ENCODE results near the gene ZNF785. TPM values are rescaled to one million over a fixed set of nuclear protein-coding genes. Genes with fewer than 3 reads are reported as not detected.

The ZNF785 gene
- total RNA-seq, 1 donor from 2014 or later = 31.9 TPM

DNA sequence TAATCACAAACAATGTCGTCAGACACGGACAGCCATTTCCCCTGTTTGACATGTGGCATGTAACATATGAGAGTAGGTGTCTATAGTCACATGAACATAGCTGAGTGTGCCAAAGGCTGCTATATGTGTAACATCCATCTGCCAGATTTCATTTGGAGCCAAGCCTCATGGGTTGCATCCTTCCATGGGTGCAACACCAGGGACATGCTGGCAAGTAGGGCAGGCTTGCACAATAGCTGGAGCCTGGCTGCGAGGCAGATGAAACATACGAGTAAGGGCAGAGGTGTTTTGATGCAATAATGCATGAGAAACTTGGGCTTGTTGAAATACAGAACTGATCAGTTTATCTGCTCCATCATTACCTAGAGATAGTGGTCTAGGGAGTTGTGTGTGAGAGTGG is 33.7 kb upstream of the ZNF785 start:
- Mint-ChIP-seq H3K4me1 (no peaks in the 10 kb centered on the region), H3K4me3 (no peak overlapping the region), H3K9me3 (peaks cover 9% of the 10 kb centered on the region), H3K27ac (no peak overlapping the region), H3K27me3 (ENCODE audit: low read depth) (peaks cover 7% of the 10 kb centered on the region), H3K36me3 (no peaks in the 10 kb centered on the region)
- TF ChIP-seq, protein P1, sequence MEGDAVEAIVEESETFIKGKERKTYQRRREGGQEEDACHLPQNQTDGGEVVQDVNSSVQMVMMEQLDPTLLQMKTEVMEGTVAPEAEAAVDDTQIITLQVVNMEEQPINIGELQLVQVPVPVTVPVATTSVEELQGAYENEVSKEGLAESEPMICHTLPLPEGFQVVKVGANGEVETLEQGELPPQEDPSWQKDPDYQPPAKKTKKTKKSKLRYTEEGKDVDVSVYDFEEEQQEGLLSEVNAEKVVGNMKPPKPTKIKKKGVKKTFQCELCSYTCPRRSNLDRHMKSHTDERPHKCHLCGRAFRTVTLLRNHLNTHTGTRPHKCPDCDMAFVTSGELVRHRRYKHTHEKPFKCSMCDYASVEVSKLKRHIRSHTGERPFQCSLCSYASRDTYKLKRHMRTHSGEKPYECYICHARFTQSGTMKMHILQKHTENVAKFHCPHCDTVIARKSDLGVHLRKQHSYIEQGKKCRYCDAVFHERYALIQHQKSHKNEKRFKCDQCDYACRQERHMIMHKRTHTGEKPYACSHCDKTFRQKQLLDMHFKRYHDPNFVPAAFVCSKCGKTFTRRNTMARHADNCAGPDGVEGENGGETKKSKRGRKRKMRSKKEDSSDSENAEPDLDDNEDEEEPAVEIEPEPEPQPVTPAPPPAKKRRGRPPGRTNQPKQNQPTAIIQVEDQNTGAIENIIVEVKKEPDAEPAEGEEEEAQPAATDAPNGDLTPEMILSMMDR (IDR thresholded peaks at IDR 0.05; ENCODE audit: unreplicated experiment) = no peak
- no peak for DNase-seq (ENCODE audit: low spot score in 2 of 2, unreplicated experiment in 2 of 2)

DNA sequence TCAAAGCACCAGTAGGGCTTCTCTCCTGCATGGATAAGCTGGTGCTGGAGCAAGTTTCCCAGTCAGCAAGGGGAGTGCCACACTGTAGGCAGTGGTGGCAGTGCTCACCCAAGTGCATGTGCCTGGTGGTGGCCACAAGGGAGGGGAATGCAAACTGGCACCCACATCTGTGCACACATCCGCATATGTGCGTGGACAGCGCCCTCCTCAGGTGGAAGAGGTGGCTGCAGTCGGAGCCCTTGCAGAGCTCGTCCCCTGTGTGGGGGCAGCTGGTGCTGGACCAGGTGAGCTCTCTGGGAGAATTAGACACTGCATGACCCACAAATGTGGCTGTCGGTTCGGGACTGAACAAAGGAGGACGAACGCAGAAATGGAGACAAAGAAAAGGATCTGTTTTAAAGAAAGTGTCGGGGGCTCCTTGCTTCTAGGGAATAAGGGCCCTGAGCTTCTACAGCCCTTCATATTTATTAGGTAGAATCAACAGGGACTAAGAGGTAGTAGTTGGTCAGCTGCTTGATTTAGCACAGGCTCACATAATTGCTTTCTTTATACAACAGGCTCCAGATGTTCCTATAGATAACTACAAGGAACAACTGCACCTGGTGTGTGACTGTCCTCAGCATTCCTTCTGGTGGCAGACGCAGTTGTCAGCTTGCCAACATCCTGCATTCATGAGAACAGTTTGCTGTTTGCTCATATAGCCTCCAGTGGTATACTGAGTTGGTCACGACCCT is 30.0 kb upstream of the ZNF785 start:
- H3K27me3 Mint-ChIP-seq (ENCODE audit: low read depth) = peaks cover 5% of the 10 kb centered on the region
- peaks cover 1% of the 10 kb centered on the region for H3K4me1 Mint-ChIP-seq
- no peaks in the 10 kb centered on the region for H3K36me3 Mint-ChIP-seq
- H3K4me3 Mint-ChIP-seq = no peak overlapping the region
- H3K27ac Mint-ChIP-seq = no peak overlapping the region
- TF ChIP-seq, protein P1 (IDR thresholded peaks at IDR 0.05; ENCODE audit: unreplicated experiment) = peak; percentile 50
- peaks cover 5% of the 10 kb centered on the region for H3K9me3 Mint-ChIP-seq
- no peak for DNase-seq (ENCODE audit: low spot score in 2 of 2, unreplicated experiment in 2 of 2)

DNA sequence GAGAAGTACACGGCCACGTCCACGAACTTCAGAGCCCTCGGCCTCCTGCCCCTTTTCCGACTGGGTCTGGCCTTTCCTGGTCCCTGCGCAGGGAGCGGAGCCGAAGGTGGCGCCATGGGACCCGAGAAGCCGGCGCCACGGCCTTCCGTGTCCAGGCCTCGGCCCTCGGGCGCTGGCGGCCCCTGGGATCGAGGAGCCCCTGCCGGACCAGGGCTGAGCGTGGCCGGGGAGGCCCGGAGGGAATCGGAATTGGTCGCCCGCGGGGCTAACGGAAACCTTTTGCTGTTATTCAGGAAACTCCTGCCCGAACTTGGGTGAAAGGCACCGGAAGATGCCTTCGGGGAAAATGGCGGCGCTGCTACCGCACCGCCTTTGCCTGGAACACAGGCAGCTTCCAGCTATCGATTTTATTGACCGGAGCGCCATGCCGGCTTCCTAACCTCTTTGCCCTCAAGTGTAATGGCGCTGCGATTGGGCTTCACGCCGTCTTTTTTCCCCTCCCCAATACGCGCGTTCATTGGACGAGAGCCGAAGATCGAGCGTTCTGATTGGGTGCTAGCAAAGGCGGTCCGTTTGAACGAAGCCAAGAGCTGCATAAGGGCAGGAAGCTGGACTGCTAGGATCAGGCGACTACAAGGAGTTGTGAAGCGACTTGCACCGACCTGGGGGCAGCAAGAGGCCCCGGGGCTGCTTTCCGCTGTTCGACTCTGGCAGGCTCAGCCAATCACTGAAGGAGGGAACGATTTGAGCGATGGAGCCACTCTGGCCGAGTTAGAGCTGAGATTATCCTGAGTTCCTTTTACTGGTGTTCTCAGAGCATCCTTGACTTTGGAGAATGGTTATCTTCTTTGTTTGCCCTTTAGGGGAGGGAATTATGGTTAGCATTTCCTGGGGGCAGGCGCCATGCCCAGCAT is 24.7 kb upstream of the ZNF785 start, which contains the start of gene ZNF689:
Gene ZNF689, minus strand, starts transcription at position 464 of the 914 bp plus-strand sequence. Its CDS starts 348 bp downstream, at position 116.
- TF ChIP-seq, protein P1 (IDR thresholded peaks at IDR 0.05; ENCODE audit: unreplicated experiment) = no peak
- H3K4me1 Mint-ChIP-seq = peaks cover 7% of the 10 kb centered on the region
- peak within 1 kb of the TSS; percentile 97 for H3K27ac Mint-ChIP-seq

DNA sequence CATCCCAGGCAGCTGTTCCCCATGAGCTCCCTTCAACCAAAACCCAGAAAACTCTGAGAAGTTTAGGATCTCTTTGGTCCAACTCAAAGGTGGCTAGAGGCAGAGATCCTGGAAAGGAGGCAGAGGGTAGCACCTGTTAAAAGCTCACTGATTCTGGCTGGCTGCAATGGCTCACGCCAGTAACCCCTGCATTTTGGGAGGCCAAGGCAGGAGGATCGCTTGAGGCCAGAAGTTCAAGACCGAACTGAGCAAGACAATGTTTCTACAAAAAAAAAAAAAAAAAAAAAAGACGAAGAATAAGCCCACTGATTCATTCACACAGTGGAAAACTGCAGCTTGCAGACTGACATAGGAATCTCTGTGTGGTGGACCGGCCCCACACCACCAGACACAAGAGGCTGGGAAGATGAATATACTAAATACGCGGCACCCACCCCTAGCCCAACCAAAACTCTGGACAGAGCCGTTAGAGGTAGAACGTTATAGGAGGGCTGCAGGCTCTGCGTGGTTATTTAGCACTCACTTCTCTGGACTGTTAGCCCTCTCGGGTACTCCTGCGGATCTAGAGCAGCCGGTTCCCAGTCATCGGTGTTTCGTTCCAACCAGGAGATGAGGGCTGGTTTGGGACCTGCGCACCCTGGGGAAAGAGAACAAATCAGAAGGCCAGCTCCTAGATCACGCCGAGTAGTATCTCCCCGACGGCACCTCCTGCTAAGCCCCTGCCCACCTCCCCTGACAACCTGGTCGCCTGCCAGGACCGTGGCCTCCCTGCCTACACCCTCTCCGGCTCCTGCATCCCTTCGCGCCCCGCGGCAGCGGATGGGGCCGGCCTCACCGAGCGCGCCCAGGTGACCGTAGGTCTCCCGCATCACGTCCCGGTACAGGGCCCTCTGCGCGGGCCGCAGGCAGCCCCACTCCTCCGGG is 23.8 kb upstream of the ZNF785 start:
- DNase-seq (ENCODE audit: low spot score in 2 of 2, unreplicated experiment in 2 of 2) = peak; percentile 37 to 74
- Mint-ChIP-seq H3K4me1 (peaks cover 7% of the 10 kb centered on the region), H3K4me3 (peak overlapping the region; percentile 91), H3K27me3 (ENCODE audit: low read depth) (no peaks in the 10 kb centered on the region), H3K9me3 (no peaks in the 10 kb centered on the region), H3K27ac (peak overlapping the region; percentile 97), H3K36me3 (peaks cover 13% of the 10 kb centered on the region)
- TF ChIP-seq, protein P1 (IDR thresholded peaks at IDR 0.05; ENCODE audit: unreplicated experiment) = no peak

More for the DNA sequence above, 24.7 kb upstream of the ZNF785 start, which contains the start of gene ZNF689:
- peak; percentile 84 to 96 for DNase-seq (ENCODE audit: low spot score in 2 of 2, unreplicated experiment in 2 of 2)
- H3K27me3 Mint-ChIP-seq (ENCODE audit: low read depth) = no peaks in the 10 kb centered on the region
- peak within 1 kb of the TSS; percentile 91 for H3K4me3 Mint-ChIP-seq
- no peaks in the 10 kb centered on the region for H3K9me3 Mint-ChIP-seq
- peaks cover 5% of the 10 kb centered on the region for H3K36me3 Mint-ChIP-seq

DNA sequence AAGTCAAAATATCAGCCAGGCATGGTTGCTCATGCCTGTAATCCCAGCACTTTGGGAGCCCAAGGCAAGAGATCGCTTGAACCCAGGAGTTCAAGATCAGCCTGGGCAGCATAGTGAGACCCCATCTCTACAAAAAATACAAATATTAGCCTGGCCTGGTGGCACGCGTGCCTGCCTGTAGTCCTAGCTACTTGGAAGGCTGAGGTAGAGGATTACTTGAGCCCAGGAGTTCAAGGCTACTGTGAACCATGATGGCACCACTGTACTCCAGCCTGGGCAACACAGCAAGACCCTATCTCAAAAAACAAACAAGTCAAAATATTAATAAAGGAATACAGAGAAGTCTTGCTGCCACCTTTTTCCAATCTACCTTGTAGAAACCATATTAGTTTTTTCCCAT is 20.5 kb upstream of the ZNF785 start:
- no peak overlapping the region for H3K27ac Mint-ChIP-seq
- TF ChIP-seq, protein P1 (IDR thresholded peaks at IDR 0.05; ENCODE audit: unreplicated experiment) = no peak
- peaks cover 1% of the 10 kb centered on the region for H3K9me3 Mint-ChIP-seq
- peaks cover 7% of the 10 kb centered on the region for H3K4me1 Mint-ChIP-seq
- no peak for DNase-seq (ENCODE audit: low spot score in 2 of 2, unreplicated experiment in 2 of 2)
- H3K4me3 Mint-ChIP-seq = no peak overlapping the region
- H3K27me3 Mint-ChIP-seq (ENCODE audit: low read depth) = no peaks in the 10 kb centered on the region
- peaks cover 26% of the 10 kb centered on the region for H3K36me3 Mint-ChIP-seq

All from mesothelial cell of epicardium (in vitro differentiated cells).